ENCODE measurements around the gene GTF3C1.

DNA sequence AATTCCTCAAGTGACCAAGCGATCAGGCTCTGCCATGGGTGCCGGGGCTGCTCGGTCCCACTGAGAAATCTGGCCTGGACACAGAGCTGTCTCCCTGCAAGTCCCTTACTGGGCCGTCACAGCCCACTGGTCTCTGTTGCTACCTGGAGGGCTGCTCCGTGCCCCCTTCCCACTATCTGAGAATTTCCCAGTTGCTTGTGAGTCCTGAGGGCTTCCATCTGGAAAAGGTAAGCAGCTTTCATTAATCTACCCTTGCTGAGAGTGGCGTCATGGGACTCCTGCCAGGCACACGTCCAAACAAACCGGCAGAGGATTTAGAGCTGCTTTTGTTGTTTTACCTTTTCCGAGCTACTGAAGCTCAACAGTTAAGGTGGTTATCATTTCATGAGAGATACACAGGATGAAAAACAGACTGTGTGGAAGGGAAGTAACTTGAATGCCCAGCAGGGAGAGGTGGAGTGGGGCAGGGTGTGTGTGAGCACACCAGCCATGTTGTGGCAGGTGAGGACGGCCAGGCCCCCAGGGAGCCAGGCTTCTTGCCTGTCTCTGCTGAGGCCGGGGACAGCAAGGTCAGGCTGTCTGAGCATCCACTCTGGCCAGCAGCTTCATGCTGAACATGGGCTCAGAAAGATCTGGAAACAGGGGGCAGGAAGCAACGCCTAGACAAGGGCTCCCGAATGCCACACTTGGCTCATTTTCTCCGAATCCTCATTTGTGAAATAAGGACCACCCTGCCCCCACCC, 50.6 kb downstream of the GTF3C1 start:
- TF ChIP-seq, protein P1, sequence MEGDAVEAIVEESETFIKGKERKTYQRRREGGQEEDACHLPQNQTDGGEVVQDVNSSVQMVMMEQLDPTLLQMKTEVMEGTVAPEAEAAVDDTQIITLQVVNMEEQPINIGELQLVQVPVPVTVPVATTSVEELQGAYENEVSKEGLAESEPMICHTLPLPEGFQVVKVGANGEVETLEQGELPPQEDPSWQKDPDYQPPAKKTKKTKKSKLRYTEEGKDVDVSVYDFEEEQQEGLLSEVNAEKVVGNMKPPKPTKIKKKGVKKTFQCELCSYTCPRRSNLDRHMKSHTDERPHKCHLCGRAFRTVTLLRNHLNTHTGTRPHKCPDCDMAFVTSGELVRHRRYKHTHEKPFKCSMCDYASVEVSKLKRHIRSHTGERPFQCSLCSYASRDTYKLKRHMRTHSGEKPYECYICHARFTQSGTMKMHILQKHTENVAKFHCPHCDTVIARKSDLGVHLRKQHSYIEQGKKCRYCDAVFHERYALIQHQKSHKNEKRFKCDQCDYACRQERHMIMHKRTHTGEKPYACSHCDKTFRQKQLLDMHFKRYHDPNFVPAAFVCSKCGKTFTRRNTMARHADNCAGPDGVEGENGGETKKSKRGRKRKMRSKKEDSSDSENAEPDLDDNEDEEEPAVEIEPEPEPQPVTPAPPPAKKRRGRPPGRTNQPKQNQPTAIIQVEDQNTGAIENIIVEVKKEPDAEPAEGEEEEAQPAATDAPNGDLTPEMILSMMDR (CRISPR knock-in tag; IDR thresholded peaks at IDR 0.05): no peak
- no peak for TF ChIP-seq ZSCAN20 (CRISPR knock-in tag; IDR thresholded peaks at IDR 0.05; ENCODE audit: borderline replicate concordance)
- TF ChIP-seq ZNF292 (CRISPR knock-in tag; IDR thresholded peaks at IDR 0.05; ENCODE audit: borderline replicate concordance, low read depth): no peak
- TF ChIP-seq HNRNPLL (IDR thresholded peaks at IDR 0.05; ENCODE audit: low read depth, low read length, poor library complexity, severe bottlenecking): no peak
- TF ChIP-seq, protein P2, sequence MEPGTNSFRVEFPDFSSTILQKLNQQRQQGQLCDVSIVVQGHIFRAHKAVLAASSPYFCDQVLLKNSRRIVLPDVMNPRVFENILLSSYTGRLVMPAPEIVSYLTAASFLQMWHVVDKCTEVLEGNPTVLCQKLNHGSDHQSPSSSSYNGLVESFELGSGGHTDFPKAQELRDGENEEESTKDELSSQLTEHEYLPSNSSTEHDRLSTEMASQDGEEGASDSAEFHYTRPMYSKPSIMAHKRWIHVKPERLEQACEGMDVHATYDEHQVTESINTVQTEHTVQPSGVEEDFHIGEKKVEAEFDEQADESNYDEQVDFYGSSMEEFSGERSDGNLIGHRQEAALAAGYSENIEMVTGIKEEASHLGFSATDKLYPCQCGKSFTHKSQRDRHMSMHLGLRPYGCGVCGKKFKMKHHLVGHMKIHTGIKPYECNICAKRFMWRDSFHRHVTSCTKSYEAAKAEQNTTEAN (CRISPR knock-in tag; conservative IDR thresholded peaks at IDR 0.05): no peak
- TF ChIP-seq, protein P3, sequence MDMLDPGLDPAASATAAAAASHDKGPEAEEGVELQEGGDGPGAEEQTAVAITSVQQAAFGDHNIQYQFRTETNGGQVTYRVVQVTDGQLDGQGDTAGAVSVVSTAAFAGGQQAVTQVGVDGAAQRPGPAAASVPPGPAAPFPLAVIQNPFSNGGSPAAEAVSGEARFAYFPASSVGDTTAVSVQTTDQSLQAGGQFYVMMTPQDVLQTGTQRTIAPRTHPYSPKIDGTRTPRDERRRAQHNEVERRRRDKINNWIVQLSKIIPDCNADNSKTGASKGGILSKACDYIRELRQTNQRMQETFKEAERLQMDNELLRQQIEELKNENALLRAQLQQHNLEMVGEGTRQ (IDR thresholded peaks at IDR 0.05; ENCODE audit: low read depth, low read length): no peak
- TF ChIP-seq, protein P3 (CRISPR knock-in tag; IDR thresholded peaks at IDR 0.05; ENCODE audit: borderline replicate concordance): no peak
- TF ChIP-seq HNF4A (CRISPR knock-in tag; IDR thresholded peaks at IDR 0.05): no peak
- TF ChIP-seq, protein P4, sequence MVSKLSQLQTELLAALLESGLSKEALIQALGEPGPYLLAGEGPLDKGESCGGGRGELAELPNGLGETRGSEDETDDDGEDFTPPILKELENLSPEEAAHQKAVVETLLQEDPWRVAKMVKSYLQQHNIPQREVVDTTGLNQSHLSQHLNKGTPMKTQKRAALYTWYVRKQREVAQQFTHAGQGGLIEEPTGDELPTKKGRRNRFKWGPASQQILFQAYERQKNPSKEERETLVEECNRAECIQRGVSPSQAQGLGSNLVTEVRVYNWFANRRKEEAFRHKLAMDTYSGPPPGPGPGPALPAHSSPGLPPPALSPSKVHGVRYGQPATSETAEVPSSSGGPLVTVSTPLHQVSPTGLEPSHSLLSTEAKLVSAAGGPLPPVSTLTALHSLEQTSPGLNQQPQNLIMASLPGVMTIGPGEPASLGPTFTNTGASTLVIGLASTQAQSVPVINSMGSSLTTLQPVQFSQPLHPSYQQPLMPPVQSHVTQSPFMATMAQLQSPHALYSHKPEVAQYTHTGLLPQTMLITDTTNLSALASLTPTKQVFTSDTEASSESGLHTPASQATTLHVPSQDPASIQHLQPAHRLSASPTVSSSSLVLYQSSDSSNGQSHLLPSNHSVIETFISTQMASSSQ (IDR thresholded peaks at IDR 0.05; ENCODE audit: low read depth): no peak
- TF ChIP-seq, protein P4 (CRISPR knock-in tag; IDR thresholded peaks at IDR 0.05; ENCODE audit: borderline replicate concordance): no peak
- TF ChIP-seq ZNF138 (CRISPR knock-in tag; IDR thresholded peaks at IDR 0.05; ENCODE audit: low read depth): no peak
- TF ChIP-seq SMAD3 (CRISPR knock-in tag; IDR thresholded peaks at IDR 0.05): no peak
- no peak for TF ChIP-seq IKZF4 (CRISPR knock-in tag; IDR thresholded peaks at IDR 0.05; ENCODE audit: borderline replicate concordance, low read depth, not compliant biosample characterization)
- no peak for TF ChIP-seq CBX5 (CRISPR knock-in tag; IDR thresholded peaks at IDR 0.05; ENCODE audit: borderline replicate concordance)
- no peak for TF ChIP-seq ZNF350 (CRISPR knock-in tag; IDR thresholded peaks at IDR 0.05; ENCODE audit: borderline replicate concordance, low read depth)
- TF ChIP-seq ZNF570 (CRISPR knock-in tag; IDR thresholded peaks at IDR 0.05; ENCODE audit: borderline replicate concordance): no peak

Measured in HepG2 (cell line).